Adrenal gland (tissue), 5 donors: ENCODE measurements around the gene TMBIM6.
A peak's percentile ranks its signal among the peaks of the same experiment; 100 is the strongest.

ENCODE experiments used
- CTCF ChIP-seq, 6 experiments: fragments of 450-650 bp in 4 of 6; fragments of 200-600 bp in 2 of 6; sonication (generic) in 1 of 6; IDR thresholded peaks; 1 replicate in 5 of 6; 2 replicates in 1 of 6; pipeline versions ENCODE4 v1.5.1 to v1.8.0; 2016 to 2021; ENCODE audit warnings: antibody characterized with exemption in 6 of 6, mild to moderate bottlenecking in 2 of 6, moderate library complexity in 1 of 6
- POLR2A ChIP-seq, 2 donors: fragments of 450-650 bp; IDR thresholded peaks; one replicate each; pipeline ENCODE4 v1.6.1; 2017; ENCODE audit warnings: antibody characterized with exemption in 2 of 2, mild to moderate bottlenecking in 2 of 2, moderate library complexity in 1 of 2
- donor health status: DM: no; HTN: no; CAD: no.

GRCh38 chr12:49707128-49707811 lies 34.1 kb upstream of the TMBIM6 start, which contains the start of gene FMNL3:
- TF ChIP-seq CTCF (IDR thresholded peaks at IDR 0.05) = peak; percentile 77 to 99 (median 96)
- peak in 1 of 2 donors; percentile 25 for TF ChIP-seq POLR2A (IDR thresholded peaks at IDR 0.05)
